HEK293 (cell line): ENCODE data around the gene KCTD2.
A peak's percentile ranks its signal among the peaks of the same experiment; 100 is the strongest.

Experiments used
- GLIS1 ChIP-seq: fragments of 450-650 bp; formaldehyde crosslinking; IDR thresholded peaks from 2 replicates; pipeline ENCODE4 v1.5.1; 2016; ENCODE audit warnings: missing biosample characterization, missing genetic modification characterization
- HIC1 ChIP-seq: fragments of 450-650 bp; formaldehyde crosslinking; IDR thresholded peaks from 2 replicates; pipeline ENCODE4 v1.5.1; 2016; ENCODE audit warnings: missing biosample characterization, missing genetic modification characterization
- HOXD13 ChIP-seq: sonication (generic); formaldehyde crosslinking; IDR thresholded peaks from 2 replicates; pipeline ENCODE4 v1.8.0; 2022; ENCODE audit warnings: missing genetic modification reagents, borderline replicate concordance
- PBX3 ChIP-seq: sonication (generic); formaldehyde crosslinking; IDR thresholded peaks from 2 replicates; pipeline ENCODE4 v1.8.1; 2022; ENCODE audit warnings: mild to moderate bottlenecking, moderate library complexity, missing genetic modification reagents
- PRDM1 ChIP-seq: fragments of 450-650 bp; formaldehyde crosslinking; IDR thresholded peaks from 2 replicates; pipeline ENCODE4; 2016; ENCODE audit warnings: missing biosample characterization, missing genetic modification characterization
- SCRT1 ChIP-seq: fragments of 450-650 bp; formaldehyde crosslinking; IDR thresholded peaks from 2 replicates; pipeline ENCODE4 v1.5.1; 2016; ENCODE audit warnings: missing biosample characterization, missing genetic modification characterization, borderline replicate concordance
- SCRT2 ChIP-seq: fragments of 450-650 bp; formaldehyde crosslinking; IDR thresholded peaks from 2 replicates; pipeline ENCODE4 v1.5.1; 2016; ENCODE audit warnings: missing biosample characterization, missing genetic modification characterization
- SP7 ChIP-seq: fragments of 450-650 bp; formaldehyde crosslinking; IDR thresholded peaks from 2 replicates; pipeline ENCODE4 v1.5.1; 2016; ENCODE audit warnings: missing biosample characterization, missing genetic modification characterization
- YY2 ChIP-seq: fragments of 450-650 bp; formaldehyde crosslinking; IDR thresholded peaks from 2 replicates; pipeline ENCODE4 v1.5.1; 2016; ENCODE audit warnings: missing biosample characterization, missing genetic modification characterization
- ZBTB11 ChIP-seq: fragments of 450-650 bp; formaldehyde crosslinking; conservative IDR thresholded peaks from 2 replicates; pipeline ENCODE4 v1.5.1; 2016; ENCODE audit warnings: low read depth, missing biosample characterization, missing genetic modification characterization
- ZBTB17 ChIP-seq: fragments of 450-650 bp; formaldehyde crosslinking; IDR thresholded peaks from 2 replicates; pipeline ENCODE4 v1.5.1; 2016; ENCODE audit warnings: missing biosample characterization, missing genetic modification characterization
- ZBTB20 ChIP-seq: fragments of 450-650 bp; formaldehyde crosslinking; IDR thresholded peaks from 2 replicates; pipeline ENCODE4 v1.5.1; 2016; ENCODE audit warnings: missing biosample characterization, missing genetic modification characterization
- ZBTB48 ChIP-seq: fragments of 450-650 bp; formaldehyde crosslinking; IDR thresholded peaks from 2 replicates; pipeline ENCODE4 v1.5.1; 2016; ENCODE audit warnings: missing biosample characterization, missing genetic modification characterization
- ZNF132 ChIP-seq: fragments of 450-650 bp; formaldehyde crosslinking; IDR thresholded peaks from 2 replicates; pipeline ENCODE4 v1.5.1; 2017; ENCODE audit warnings: missing biosample characterization, missing genetic modification characterization, borderline replicate concordance
- ZNF146 ChIP-seq: fragments of 450-650 bp; formaldehyde crosslinking; IDR thresholded peaks from 2 replicates; pipeline ENCODE4 v1.5.1; 2016; ENCODE audit warnings: missing biosample characterization, missing genetic modification characterization
- ZNF202 ChIP-seq: fragments of 450-650 bp; formaldehyde crosslinking; IDR thresholded peaks from 2 replicates; pipeline ENCODE4 v1.5.1; 2016; ENCODE audit warnings: missing biosample characterization, missing genetic modification characterization, borderline replicate concordance
- ZNF223 ChIP-seq: fragments of 450-650 bp; formaldehyde crosslinking; IDR thresholded peaks from 2 replicates; pipeline ENCODE4 v1.5.1; 2016; ENCODE audit warnings: missing biosample characterization, missing genetic modification characterization
- ZNF366 ChIP-seq: fragments of 450-650 bp; formaldehyde crosslinking; conservative IDR thresholded peaks from 2 replicates; pipeline ENCODE4 v1.5.1; 2016; ENCODE audit warnings: missing biosample characterization, missing genetic modification characterization
- ZNF513 ChIP-seq: fragments of 450-650 bp; IDR thresholded peaks from 2 replicates; pipeline ENCODE4 v1.5.1; 2018; ENCODE audit warnings: missing biosample characterization, missing genetic modification characterization
- ZNF521 ChIP-seq: fragments of 450-650 bp; formaldehyde crosslinking; IDR thresholded peaks from 2 replicates; pipeline ENCODE4 v1.5.1; 2017; ENCODE audit warnings: missing biosample characterization, mild to moderate bottlenecking, missing genetic modification characterization
- ZNF544 ChIP-seq: fragments of 450-650 bp; formaldehyde crosslinking; IDR thresholded peaks from 2 replicates; pipeline ENCODE4 v1.5.0; 2017; ENCODE audit warnings: missing biosample characterization, missing genetic modification characterization
- ZNF610 ChIP-seq: fragments of 450-650 bp; formaldehyde crosslinking; IDR thresholded peaks from 2 replicates; pipeline ENCODE4 v1.5.1; 2016; ENCODE audit warnings: missing biosample characterization, missing genetic modification characterization, borderline replicate concordance
- ZNF621 ChIP-seq: fragments of 450-650 bp; formaldehyde crosslinking; IDR thresholded peaks from 2 replicates; pipeline ENCODE4 v1.5.1; 2017; ENCODE audit warnings: missing biosample characterization, missing genetic modification characterization
- ZNF707 ChIP-seq: fragments of 450-650 bp; formaldehyde crosslinking; IDR thresholded peaks from 2 replicates; pipeline ENCODE4 v1.5.1; 2016; ENCODE audit warnings: missing biosample characterization, missing genetic modification characterization
- ZNF76 ChIP-seq: fragments of 450-650 bp; formaldehyde crosslinking; IDR thresholded peaks from 2 replicates; pipeline ENCODE4; 2016; ENCODE audit warnings: low read depth, missing biosample characterization, missing genetic modification characterization, borderline replicate concordance
- ZNF792 ChIP-seq: fragments of 450-650 bp; formaldehyde crosslinking; IDR thresholded peaks from 2 replicates; pipeline ENCODE4 v1.5.1; 2016; ENCODE audit warnings: missing biosample characterization, missing genetic modification characterization
- ZSCAN4 ChIP-seq: fragments of 450-650 bp; formaldehyde crosslinking; IDR thresholded peaks from 2 replicates; pipeline ENCODE4 v1.5.1; 2017; ENCODE audit warnings: missing biosample characterization, missing genetic modification characterization
- TF ChIP-seq, protein P1 (sequence below): fragments of 450-650 bp; formaldehyde crosslinking; IDR thresholded peaks from 2 replicates; pipeline ENCODE4 v1.5.1; 2016; ENCODE audit warnings: missing biosample characterization, missing genetic modification characterization, borderline replicate concordance

The KCTD2 gene

GRCh38 chr17:75034236-75034908, 12.7 kb upstream of the KCTD2 start (continued):
- TF ChIP-seq ZNF366 (no peak; the same call in 1 of the 2 replicates), ZNF707 (tag by site-specific recombination) (no peak), YY2 (tag by site-specific recombination) (peak; percentile 79), ZNF132 (tag by site-specific recombination) (no peak), HIC1 (tag by site-specific recombination) (peak; percentile 74), ZNF521 (tag by site-specific recombination) (no peak), SCRT1 (tag by site-specific recombination) (no peak), ZNF146 (tag by site-specific recombination) (no peak), ZBTB48 (tag by site-specific recombination) (peak; percentile 38; the same call in 1 of the 2 replicates), ZNF76 (tag by site-specific recombination) (peak; percentile 77), ZBTB17 (tag by site-specific recombination) (peak; percentile 77), SP7 (tag by site-specific recombination) (peak; percentile 57), ZNF544 (no peak), SCRT2 (tag by site-specific recombination) (no peak), PRDM1 (no peak), GLIS1 (tag by site-specific recombination) (peak; percentile 62), ZNF610 (tag by site-specific recombination) (peak; percentile 27), ZBTB20 (tag by site-specific recombination) (peak; percentile 79), ZNF202 (tag by site-specific recombination) (no peak), PBX3 (CRISPR knock-in tag) (no peak; the same call in 1 of the 2 replicates), ZNF513 (peak; percentile 38; the same call in 1 of the 2 replicates), ZSCAN4 (tag by site-specific recombination) (no peak; the same call in 1 of the 2 replicates), ZNF223 (tag by site-specific recombination) (peak; percentile 94), ZNF621 (tag by site-specific recombination) (no peak), ZBTB11 (tag by site-specific recombination) (no peak), HOXD13 (CRISPR knock-in tag) (no peak), ZNF792 (tag by site-specific recombination) (peak; percentile 68)
- TF ChIP-seq, protein P1, sequence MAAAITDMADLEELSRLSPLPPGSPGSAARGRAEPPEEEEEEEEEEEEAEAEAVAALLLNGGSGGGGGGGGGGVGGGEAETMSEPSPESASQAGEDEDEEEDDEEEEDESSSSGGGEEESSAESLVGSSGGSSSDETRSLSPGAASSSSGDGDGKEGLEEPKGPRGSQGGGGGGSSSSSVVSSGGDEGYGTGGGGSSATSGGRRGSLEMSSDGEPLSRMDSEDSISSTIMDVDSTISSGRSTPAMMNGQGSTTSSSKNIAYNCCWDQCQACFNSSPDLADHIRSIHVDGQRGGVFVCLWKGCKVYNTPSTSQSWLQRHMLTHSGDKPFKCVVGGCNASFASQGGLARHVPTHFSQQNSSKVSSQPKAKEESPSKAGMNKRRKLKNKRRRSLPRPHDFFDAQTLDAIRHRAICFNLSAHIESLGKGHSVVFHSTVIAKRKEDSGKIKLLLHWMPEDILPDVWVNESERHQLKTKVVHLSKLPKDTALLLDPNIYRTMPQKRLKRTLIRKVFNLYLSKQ (tag by site-specific recombination) = no peak
